ENCODE results near the gene SLC49A4.
"Not testable (repeated sequence)": the region's sequence is repeated elsewhere in the genome, so short reads cannot be mapped to it uniquely, and the experiment has no call there.

SLC49A4 gene

GRCh38 chr3:122794779-122795673, at the start of gene SLC49A4:
TSS of gene SLC49A4 (plus strand) at chr3:122795069. CDS start at chr3:122795193, 124 bp downstream.
- peak; percentile 60 for DNase-seq (ENCODE audit: low spot score)

DNA sequence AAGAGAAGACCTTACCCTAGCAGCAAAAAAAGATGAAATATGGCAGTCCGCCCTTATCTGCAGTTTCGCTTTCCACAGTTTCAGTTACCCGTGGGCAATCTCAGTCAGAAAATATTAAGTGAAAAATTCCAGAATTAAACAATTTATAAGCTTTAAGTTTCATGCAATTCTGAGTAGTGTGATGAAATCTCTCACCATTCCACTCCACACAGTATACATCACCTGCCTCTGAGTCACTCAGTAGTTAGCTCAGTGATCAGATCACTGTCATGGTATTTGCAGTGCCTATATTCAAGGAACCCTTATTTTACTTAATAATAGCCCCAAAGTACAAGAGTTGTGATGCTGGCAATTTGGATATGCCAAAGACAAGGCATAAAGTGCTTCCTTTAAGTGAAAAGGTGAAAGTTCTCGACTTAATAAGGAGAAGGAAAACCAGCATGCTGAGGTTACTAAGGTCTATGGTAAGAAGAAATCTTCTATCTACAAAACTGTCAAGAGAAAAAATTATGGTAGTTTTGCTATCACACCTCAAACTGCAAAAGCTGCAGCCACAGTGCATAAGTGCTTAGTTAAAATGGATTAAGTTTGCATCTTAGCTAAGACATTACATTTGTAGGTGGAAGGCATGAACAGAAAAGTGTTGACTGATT, 49.4 kb upstream of the SLC49A4 start:
- no peak for DNase-seq (ENCODE audit: low spot score)

- DNase-seq (ENCODE audit: low spot score) = not testable (repeated sequence)
Observed at GRCh38 chr3:122747295-122747694, 47.6 kb upstream of the SLC49A4 start.

- no peak for DNase-seq (ENCODE audit: low spot score)
Observed at GRCh38 chr3:122748347-122748746, 46.5 kb upstream of the SLC49A4 start.

- peak; percentile 58 for DNase-seq (ENCODE audit: low spot score)
Observed at GRCh38 chr3:122754929-122755328, 39.9 kb upstream of the SLC49A4 start.

DNA sequence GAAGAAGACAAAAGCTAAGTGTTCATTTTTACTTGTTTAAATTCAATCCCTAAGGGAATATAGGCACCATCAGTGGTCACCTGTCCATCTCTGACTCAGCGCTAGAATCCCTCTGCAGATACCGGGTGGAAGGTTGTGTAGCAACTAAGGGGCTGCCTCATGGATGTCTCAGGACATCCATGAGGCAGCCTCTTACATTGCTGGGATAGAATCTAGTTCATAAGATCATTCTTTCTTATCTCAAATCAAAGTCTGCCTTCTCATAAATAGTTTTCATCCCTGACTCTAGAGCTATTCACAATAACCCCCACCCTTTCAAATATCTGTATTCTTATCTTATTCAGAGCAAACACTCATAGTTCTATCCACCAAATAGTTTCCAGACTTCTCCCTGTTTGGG, 39.4 kb upstream of the SLC49A4 start:
- no peak for DNase-seq (ENCODE audit: low spot score)

- DNase-seq (ENCODE audit: low spot score) = no peak
Observed at GRCh38 chr3:122758877-122759560, 35.9 kb upstream of the SLC49A4 start.

GRCh38 chr3:122760453-122761271, 34.2 kb upstream of the SLC49A4 start:
- no peak for DNase-seq (ENCODE audit: low spot score)

GRCh38 chr3:122766430-122766829, 28.4 kb upstream of the SLC49A4 start:
- DNase-seq (ENCODE audit: low spot score) = no peak

DNA sequence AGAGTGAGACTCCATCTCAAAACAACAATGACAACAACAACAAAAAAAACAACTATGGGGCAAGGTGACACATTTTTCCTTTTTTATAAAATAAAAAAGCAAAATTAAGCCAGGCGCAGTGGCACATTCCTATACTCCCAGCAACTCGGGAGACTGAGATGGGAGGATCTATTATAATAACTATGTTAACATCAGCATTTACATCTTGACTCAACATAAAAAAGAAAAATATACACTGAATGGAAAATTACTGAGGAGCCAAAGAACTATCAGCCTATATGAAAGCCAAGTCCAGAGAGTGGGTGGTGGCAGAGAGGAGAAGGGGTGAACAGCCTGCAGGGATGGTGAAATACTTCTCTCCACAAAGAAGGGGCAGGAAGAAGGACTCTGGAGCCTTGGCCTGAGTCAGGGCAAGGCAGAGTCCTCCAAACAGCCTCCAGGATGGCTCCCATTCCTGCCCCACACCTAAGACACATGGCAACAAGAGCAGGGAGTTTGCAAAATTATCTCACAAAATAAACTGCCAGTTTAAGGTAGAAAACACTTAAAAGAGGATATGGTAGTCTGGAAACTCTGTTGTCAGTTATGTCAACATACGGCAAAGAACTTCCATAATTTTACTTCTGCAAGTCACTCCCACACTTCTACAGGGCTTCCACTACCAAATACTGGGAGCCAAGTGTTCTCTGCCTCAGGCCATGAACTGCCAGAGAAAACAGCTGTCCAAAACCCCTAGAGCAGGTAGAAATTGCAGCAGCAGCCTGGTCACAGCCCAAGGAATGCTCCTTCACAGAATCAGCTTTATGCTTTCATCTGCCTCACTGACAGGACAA, 27.1 kb upstream of the SLC49A4 start:
- no peak for DNase-seq (ENCODE audit: low spot score)

- no peak for DNase-seq (ENCODE audit: low spot score)
Observed at GRCh38 chr3:122770521-122771202, 24.2 kb upstream of the SLC49A4 start.

DNA sequence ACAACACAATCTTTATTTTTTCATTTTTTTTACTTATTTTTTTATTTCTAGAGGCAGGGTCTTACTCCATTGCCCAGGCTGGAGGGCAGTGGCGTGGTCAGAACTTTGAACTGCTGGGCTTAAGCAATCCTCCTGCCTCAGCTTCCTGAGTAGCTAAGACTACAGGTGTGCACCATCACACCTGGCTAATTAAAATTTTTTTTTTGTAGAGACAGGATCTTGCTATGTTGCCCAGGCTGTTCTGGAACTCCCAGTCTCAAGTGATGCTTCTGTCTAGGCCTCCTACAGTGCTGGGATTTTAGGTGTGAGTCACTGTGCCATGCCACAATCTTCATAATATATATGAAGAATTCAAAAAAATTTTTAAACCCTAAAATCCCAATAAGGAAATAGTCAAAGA, 22.0 kb upstream of the SLC49A4 start:
- no peak for DNase-seq (ENCODE audit: low spot score)

DNA sequence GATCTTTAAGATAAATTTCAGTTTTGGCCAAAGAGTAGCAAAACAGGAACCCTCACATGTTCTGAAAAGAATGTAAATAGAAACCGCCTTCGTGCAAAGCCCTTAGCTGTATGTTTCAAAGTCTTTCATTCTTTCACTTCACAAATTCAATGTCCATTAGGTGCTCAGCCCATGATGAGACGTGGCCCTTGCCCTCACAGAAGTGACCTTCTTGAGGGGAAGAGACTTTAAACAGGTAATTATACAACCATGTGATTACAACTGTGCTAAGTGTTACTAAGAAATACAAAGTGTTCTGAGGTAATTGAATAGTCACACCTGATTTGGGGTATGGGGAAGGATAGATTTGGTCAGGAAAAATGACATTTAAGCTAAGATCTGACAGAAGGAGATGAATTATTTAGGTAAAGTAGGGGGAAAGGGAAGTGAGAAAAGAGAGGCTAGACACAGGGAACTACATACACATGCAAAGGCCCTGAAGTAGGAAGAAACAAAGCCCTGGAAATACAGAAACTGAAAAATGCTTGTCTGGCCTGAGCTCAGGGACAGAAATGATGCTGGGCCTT, 20.8 kb upstream of the SLC49A4 start:
- DNase-seq (ENCODE audit: low spot score) = no peak

GRCh38 chr3:122774564-122774963, 20.3 kb upstream of the SLC49A4 start:
- no peak for DNase-seq (ENCODE audit: low spot score)

GRCh38 chr3:122776675-122777468, 18.0 kb upstream of the SLC49A4 start:
- no peak for DNase-seq (ENCODE audit: low spot score)

- DNase-seq (ENCODE audit: low spot score) = no peak
Observed at GRCh38 chr3:122777563-122777962, 17.3 kb upstream of the SLC49A4 start.

- no peak for DNase-seq (ENCODE audit: low spot score)
Observed at GRCh38 chr3:122782804-122783203, 12.1 kb upstream of the SLC49A4 start.

DNA sequence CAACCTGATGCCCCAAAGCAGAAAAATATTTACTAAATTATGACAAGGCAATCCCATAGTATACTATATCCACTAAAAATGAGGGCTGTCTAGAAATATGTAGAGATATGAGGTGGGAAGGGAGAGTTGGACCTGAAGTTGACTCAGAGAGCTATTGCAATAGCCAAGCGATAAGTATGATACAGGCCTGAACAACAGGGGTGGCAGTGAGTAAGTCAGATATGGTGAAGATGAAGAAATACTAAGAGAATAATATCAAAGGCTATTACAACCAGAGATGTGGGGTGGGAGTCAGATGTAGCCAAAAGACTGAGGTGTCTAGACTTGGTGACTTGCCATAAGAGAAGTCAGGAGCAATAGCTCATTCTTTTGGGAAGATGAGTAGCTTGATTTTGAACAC, 10.4 kb upstream of the SLC49A4 start:
- no peak for DNase-seq (ENCODE audit: low spot score)

GRCh38 chr3:122785231-122785630, 9.6 kb upstream of the SLC49A4 start:
- DNase-seq (ENCODE audit: low spot score) = no peak
